DOHH2 (cell line): ENCODE measurements around the gene MAN2C1.

Experiments
- H3F3A ChIP-seq: fragments of 200-600 bp; sonication (generic), shearing (Covaris generic); 2 replicates; pipeline ENCODE4 v1.6.0; 2016; ENCODE audit warnings: antibody characterized with exemption, mild to moderate bottlenecking; ENCODE audit not compliant: control insufficient read depth, insufficient read depth
- H3K27ac ChIP-seq: fragments of 200-600 bp; sonication (generic); 2 replicates; pipeline ENCODE4 v1.5.1; 2014; ENCODE audit warnings: low read depth, mild to moderate bottlenecking, low read length, moderate library complexity
- H3K27me3 ChIP-seq: fragments of 200-600 bp; sonication (generic); 2 replicates; pipeline ENCODE4 v1.6.1; 2014; ENCODE audit warnings: mild to moderate bottlenecking, low read length, mixed read lengths; ENCODE audit not compliant: control insufficient read depth
- H3K36me3 ChIP-seq: fragments of 200-600 bp; sonication (generic); 2 replicates; pipeline ENCODE4 v1.6.1; 2014; ENCODE audit warnings: mild to moderate bottlenecking, low read length, moderate library complexity, mixed read lengths; ENCODE audit not compliant: control insufficient read depth
- H3K4me1 ChIP-seq: fragments of 200-600 bp; sonication (generic); 2 replicates; pipeline ENCODE4 v1.6.1; 2014; ENCODE audit warnings: mild to moderate bottlenecking, low read length, mixed read lengths; ENCODE audit not compliant: control insufficient read depth
- H3K4me2 ChIP-seq: fragments of 200-600 bp; sonication (generic); 2 replicates; pipeline ENCODE4 v1.6.0; 2014; ENCODE audit warnings: mild to moderate bottlenecking, low read length, moderate library complexity
- H3K4me3 ChIP-seq: fragments of 200-600 bp; sonication (generic); 2 replicates; pipeline ENCODE4 v1.5.1; 2014; ENCODE audit warnings: mild to moderate bottlenecking, low read length, mixed read lengths
- H3K79me2 ChIP-seq: fragments of 200-600 bp; sonication (generic); 2 replicates; pipeline ENCODE4 v1.6.1; 2014; ENCODE audit warnings: mild to moderate bottlenecking, low read length, mixed read lengths; ENCODE audit not compliant: control insufficient read depth
- H3K9me2 ChIP-seq: fragments of 200-600 bp; sonication (generic); replicated peaks from 2 replicates; pipeline ENCODE4 v1.6.1; 2014; ENCODE audit warnings: mild to moderate bottlenecking, low read length, mixed read lengths; ENCODE audit not compliant: control insufficient read depth
- H3K9me3 ChIP-seq: fragments of 200-600 bp; sonication (generic); 2 replicates; pipeline ENCODE4 v1.6.1; 2014; ENCODE audit warnings: antibody characterized with exemption, low read length, mixed read lengths; ENCODE audit not compliant: control insufficient read depth, insufficient read depth
- H4K20me1 ChIP-seq: fragments of 200-600 bp; sonication (generic); 2 replicates; pipeline ENCODE4 v1.6.0; 2014; ENCODE audit warnings: low read depth, mild to moderate bottlenecking, antibody characterized with exemption, low read length, moderate library complexity; ENCODE audit not compliant: control insufficient read depth, insufficient read depth
- EZH2phosphoT487 ChIP-seq: fragments of 200-600 bp; sonication (generic); IDR thresholded peaks from 2 replicates; pipeline ENCODE4 v1.6.1; 2017; ENCODE audit warnings: borderline replicate concordance, mild to moderate bottlenecking, antibody characterized with exemption, low read length, moderate library complexity, mixed read lengths
- TF ChIP-seq, protein P1 (sequence below): fragments of 200-600 bp; sonication (generic); IDR thresholded peaks from one replicate; pipeline ENCODE4 v1.5.1; 2014; ENCODE audit warnings: antibody characterized with exemption, mild to moderate bottlenecking, low read depth, low read length; ENCODE audit not compliant: poor library complexity, severe bottlenecking

MAN2C1 gene

DNA sequence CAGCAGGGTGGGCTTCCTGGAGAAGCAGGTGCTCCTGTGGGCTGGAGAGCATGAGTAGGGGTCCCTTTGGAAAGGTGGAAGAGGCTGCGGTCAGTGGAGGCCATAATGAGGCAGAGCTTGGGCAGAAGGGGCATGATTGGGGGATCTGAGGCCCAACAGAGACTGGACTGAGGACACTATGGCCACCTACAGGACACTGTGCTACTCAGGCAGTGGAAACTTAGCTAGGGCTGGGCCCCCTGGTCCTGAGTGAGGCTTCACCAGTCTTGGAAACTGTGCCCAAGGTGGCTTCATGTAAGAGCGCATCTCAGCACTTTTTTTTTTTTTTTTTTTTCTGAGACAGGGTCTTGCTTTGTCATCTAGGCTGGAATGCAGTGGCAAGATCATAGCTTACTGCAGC is 38.8 kb downstream of the MAN2C1 start:
- H3F3A ChIP-seq: peaks cover 3% of the 10 kb centered on the region; the same call in 1 of the 2 replicates
- H3K27me3 ChIP-seq: no peaks in the 10 kb centered on the region
- H4K20me1 ChIP-seq: no peaks in the 10 kb centered on the region
- no peaks in the 10 kb centered on the region for H3K79me2 ChIP-seq
- H3K4me1 ChIP-seq: peaks cover 27% of the 10 kb centered on the region
- no peaks in the 10 kb centered on the region for H3K36me3 ChIP-seq
- no peak overlapping the region for H3K4me3 ChIP-seq
- H3K9me2 ChIP-seq: no peaks in the 10 kb centered on the region
- H3K27ac ChIP-seq: no peak overlapping the region
- H3K4me2 ChIP-seq: no peak overlapping the region
- H3K9me3 ChIP-seq: no peaks in the 10 kb centered on the region
- TF ChIP-seq EZH2phosphoT487: no peak
- TF ChIP-seq, protein P1, sequence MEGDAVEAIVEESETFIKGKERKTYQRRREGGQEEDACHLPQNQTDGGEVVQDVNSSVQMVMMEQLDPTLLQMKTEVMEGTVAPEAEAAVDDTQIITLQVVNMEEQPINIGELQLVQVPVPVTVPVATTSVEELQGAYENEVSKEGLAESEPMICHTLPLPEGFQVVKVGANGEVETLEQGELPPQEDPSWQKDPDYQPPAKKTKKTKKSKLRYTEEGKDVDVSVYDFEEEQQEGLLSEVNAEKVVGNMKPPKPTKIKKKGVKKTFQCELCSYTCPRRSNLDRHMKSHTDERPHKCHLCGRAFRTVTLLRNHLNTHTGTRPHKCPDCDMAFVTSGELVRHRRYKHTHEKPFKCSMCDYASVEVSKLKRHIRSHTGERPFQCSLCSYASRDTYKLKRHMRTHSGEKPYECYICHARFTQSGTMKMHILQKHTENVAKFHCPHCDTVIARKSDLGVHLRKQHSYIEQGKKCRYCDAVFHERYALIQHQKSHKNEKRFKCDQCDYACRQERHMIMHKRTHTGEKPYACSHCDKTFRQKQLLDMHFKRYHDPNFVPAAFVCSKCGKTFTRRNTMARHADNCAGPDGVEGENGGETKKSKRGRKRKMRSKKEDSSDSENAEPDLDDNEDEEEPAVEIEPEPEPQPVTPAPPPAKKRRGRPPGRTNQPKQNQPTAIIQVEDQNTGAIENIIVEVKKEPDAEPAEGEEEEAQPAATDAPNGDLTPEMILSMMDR: no peak

DNA sequence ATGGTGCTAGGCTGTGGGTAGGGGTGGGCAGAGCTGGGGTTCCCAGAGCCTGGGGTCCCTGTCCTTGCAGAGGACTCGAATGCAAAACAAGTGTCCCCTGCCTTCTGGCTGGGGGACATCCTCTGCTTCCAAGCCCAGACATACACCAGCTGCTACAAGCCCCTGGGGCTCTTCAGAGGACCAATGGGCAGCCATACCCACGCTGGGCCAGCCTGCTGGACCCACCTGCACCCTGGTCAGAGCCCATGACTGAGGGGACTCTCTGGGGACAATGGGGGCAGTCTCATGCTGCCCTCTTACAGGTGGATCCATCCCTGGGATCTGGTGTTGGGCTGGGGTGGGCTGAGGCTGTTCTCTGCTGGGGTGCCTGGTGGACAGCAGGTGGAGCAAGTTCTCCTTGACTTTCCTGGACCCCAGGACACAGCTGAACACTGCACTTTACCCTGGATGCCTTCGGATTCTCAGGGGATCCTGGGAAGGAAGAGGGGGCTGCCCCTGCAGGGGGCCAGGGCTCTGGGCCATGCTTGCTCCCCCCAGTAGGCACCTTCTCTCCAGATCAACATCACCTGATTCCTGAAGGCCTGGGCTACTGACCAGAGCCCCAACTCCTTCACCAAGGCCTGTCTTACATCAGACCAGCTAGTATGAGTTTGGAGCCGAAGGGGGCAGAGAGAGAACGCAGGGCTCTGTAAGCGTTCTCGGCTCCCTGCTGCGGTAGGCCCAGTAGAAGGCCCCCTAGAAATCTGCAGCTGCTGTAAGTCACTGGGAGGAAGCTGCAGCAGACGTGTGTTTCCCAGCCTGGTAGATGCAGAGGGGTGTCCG is 39.7 kb downstream of the MAN2C1 start:
- H3K4me3 ChIP-seq: no peak overlapping the region
- no peaks in the 10 kb centered on the region for H3K9me3 ChIP-seq
- no peaks in the 10 kb centered on the region for H4K20me1 ChIP-seq
- H3K4me1 ChIP-seq: peaks cover 27% of the 10 kb centered on the region
- H3F3A ChIP-seq: no peaks in the 10 kb centered on the region
- H3K27ac ChIP-seq: no peak overlapping the region
- H3K9me2 ChIP-seq: no peaks in the 10 kb centered on the region
- no peaks in the 10 kb centered on the region for H3K79me2 ChIP-seq
- H3K36me3 ChIP-seq: no peaks in the 10 kb centered on the region
- TF ChIP-seq, protein P1: peak; percentile 8
- no peak for TF ChIP-seq EZH2phosphoT487
- H3K4me2 ChIP-seq: no peak overlapping the region
- H3K27me3 ChIP-seq: no peaks in the 10 kb centered on the region

- Histone ChIP-seq H4K20me1 (no peaks in the 10 kb centered on the region), H3K36me3 (no peaks in the 10 kb centered on the region), H3F3A (no peaks in the 10 kb centered on the region), H3K4me2 (no peak overlapping the region), H3K4me1 (peaks cover 27% of the 10 kb centered on the region), H3K9me3 (no peaks in the 10 kb centered on the region), H3K79me2 (no peaks in the 10 kb centered on the region), H3K4me3 (no peak overlapping the region), H3K9me2 (no peaks in the 10 kb centered on the region), H3K27me3 (no peaks in the 10 kb centered on the region), H3K27ac (no peak overlapping the region)
- no peak for TF ChIP-seq EZH2phosphoT487
- TF ChIP-seq, protein P1: no peak
Observed at GRCh38 chr15:75327491-75327890, 40.9 kb downstream of the MAN2C1 start.
